Measurements from ENCODE around the gene PDE7B. TPM values are rescaled to one million over a fixed set of nuclear protein-coding genes. Genes with fewer than 3 reads are reported as not detected.

The PDE7B gene
- total RNA-seq, 2 experiments from 2014 or later, result not detected

DNA sequence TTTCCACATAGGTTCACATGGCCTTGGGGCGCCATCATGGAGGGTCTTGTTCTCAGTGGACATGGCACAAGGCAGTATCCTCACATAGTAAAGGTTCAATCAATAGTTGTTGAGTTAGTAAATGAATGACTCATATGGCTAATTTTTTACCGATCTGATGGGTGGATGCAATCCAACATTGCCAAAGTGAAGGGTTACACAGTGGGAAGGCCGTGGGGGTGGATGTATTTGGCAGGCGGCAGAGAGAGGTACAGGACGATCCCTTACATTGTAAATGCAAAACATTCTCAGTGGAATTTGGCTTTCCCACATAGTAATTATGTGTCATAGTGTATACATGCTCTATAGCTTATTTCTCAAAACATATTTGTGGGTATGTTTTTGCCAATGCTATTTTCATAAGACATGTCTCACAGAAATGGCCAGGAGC is 21.0 kb upstream of the PDE7B start:
- Histone ChIP-seq H3K79me2 (ENCODE audit: insufficient read depth, low read depth, low read length) (no peaks in the 10 kb centered on the region), H2AFZ (ENCODE audit: low read length) (no peak overlapping the region), H3K4me3 (ENCODE audit: low read depth, low read length, poor library complexity, severe bottlenecking) (no peak overlapping the region), H3K4me2 (ENCODE audit: low read length) (no peak overlapping the region), H3K9me3 (ENCODE audit: low read length) (no peaks in the 10 kb centered on the region), H3K36me3 (ENCODE audit: insufficient read depth, low read length) (no peaks in the 10 kb centered on the region), H3K27ac (ENCODE audit: low read depth, low read length, poor library complexity, severe bottlenecking) (no peak overlapping the region), H3K9me2 (ENCODE audit: insufficient read depth, low read length) (no peaks in the 10 kb centered on the region), H3K4me1 (ENCODE audit: insufficient read depth, low read length, poor library complexity, severe bottlenecking) (no peaks in the 10 kb centered on the region), H4K20me1 (ENCODE audit: insufficient read depth, low read length) (no peaks in the 10 kb centered on the region)
- intact Hi-C loops (cut with micrococcal nuclease; ENCODE audit: unreplicated experiment), result no loop called here
- ChIA-PET POLR2A (interaction anchor here (0.6 kb wide), 1 partner anchor 19 kb away, joined by 4 read pairs; no protein-coding TSS in a partner anchor), CTCF (ENCODE audit: unreplicated experiment) (no interaction called here)
- TF ChIP-seq EZH2phosphoT487 (IDR thresholded peaks at IDR 0.05; ENCODE audit: borderline replicate concordance, low read depth, low read length), result no peak
- no TSS peak for BruUV-seq (replicated peaks)
- no peak for DNase-seq (ENCODE audit: low spot score)

GRCh38 chr6:135831016-135831415 is 20.5 kb upstream of the PDE7B start:
- Histone ChIP-seq H3K27ac (ENCODE audit: low read depth, low read length, poor library complexity, severe bottlenecking) (no peak overlapping the region), H3K36me3 (ENCODE audit: insufficient read depth, low read length) (no peaks in the 10 kb centered on the region), H3K9me3 (ENCODE audit: low read length) (no peaks in the 10 kb centered on the region), H3K4me1 (ENCODE audit: insufficient read depth, low read length, poor library complexity, severe bottlenecking) (no peaks in the 10 kb centered on the region), H3K9me2 (ENCODE audit: insufficient read depth, low read length) (no peaks in the 10 kb centered on the region), H4K20me1 (ENCODE audit: insufficient read depth, low read length) (no peaks in the 10 kb centered on the region), H3K4me3 (ENCODE audit: low read depth, low read length, poor library complexity, severe bottlenecking) (no peak overlapping the region), H3K4me2 (ENCODE audit: low read length) (no peak overlapping the region), H2AFZ (ENCODE audit: low read length) (no peak overlapping the region), H3K79me2 (ENCODE audit: insufficient read depth, low read depth, low read length) (no peaks in the 10 kb centered on the region)
- BruUV-seq (replicated peaks), result no TSS peak
- intact Hi-C loops (cut with micrococcal nuclease; ENCODE audit: unreplicated experiment), result no loop called here
- TF ChIP-seq EZH2phosphoT487 (IDR thresholded peaks at IDR 0.05; ENCODE audit: borderline replicate concordance, low read depth, low read length), result no peak
- TF ChIP-seq CTCF (conservative IDR thresholded peaks at IDR 0.05; ENCODE audit: low read length), result no peak
- ChIA-PET CTCF (ENCODE audit: unreplicated experiment) (no interaction called here), POLR2A (interaction anchor here (0.6 kb wide), 1 partner anchor 19 kb away, joined by 4 read pairs; no protein-coding TSS in a partner anchor)
- DNase-seq (ENCODE audit: low spot score), result no peak

DNA sequence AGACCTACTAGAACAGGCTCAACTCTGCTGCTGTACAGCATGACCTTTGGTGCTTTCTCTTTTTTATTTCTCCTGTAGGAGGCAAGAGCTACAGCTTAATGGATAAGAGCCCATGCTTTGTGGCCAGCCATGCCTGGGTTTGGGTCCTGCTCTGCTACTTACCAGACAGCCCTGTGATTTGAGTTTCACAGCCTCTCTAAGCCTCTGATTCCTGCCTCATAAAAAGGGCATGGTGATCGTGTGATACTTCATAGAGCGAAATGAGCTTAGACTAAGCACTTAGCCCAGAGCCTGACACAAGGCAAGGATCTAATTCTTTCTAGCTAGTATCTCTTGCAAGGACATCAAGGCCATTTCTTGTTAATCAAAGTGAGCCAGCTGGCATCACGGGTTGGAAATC is 19.3 kb upstream of the PDE7B start:
- no peaks in the 10 kb centered on the region for H3K9me3 ChIP-seq (ENCODE audit: low read length)
- no peak for DNase-seq (ENCODE audit: low spot score)
- ChIA-PET CTCF (ENCODE audit: unreplicated experiment) (no interaction called here), POLR2A (interaction anchor here (0.6 to 1.4 kb wide), 2 partner anchors 7 to 18 kb away, joined by 3 read pairs; no protein-coding TSS in a partner anchor)
- H3K36me3 ChIP-seq (ENCODE audit: insufficient read depth, low read length), result no peaks in the 10 kb centered on the region
- H3K4me1 ChIP-seq (ENCODE audit: insufficient read depth, low read length, poor library complexity, severe bottlenecking), result no peaks in the 10 kb centered on the region
- no peaks in the 10 kb centered on the region for H3K79me2 ChIP-seq (ENCODE audit: insufficient read depth, low read depth, low read length)
- no TSS peak for BruUV-seq (replicated peaks)
- intact Hi-C loops (cut with micrococcal nuclease; ENCODE audit: unreplicated experiment), result no loop called here
- H3K4me3 ChIP-seq (ENCODE audit: low read depth, low read length, poor library complexity, severe bottlenecking), result no peak overlapping the region
- no peaks in the 10 kb centered on the region for H3K9me2 ChIP-seq (ENCODE audit: insufficient read depth, low read length)
- H4K20me1 ChIP-seq (ENCODE audit: insufficient read depth, low read length), result no peaks in the 10 kb centered on the region
- TF ChIP-seq EZH2phosphoT487 (IDR thresholded peaks at IDR 0.05; ENCODE audit: borderline replicate concordance, low read depth, low read length) (no peak), CTCF (conservative IDR thresholded peaks at IDR 0.05; ENCODE audit: low read length) (no peak)
- no peak overlapping the region for H2AFZ ChIP-seq (ENCODE audit: low read length)
- H3K27ac ChIP-seq (ENCODE audit: low read depth, low read length, poor library complexity, severe bottlenecking), result no peak overlapping the region
- no peak overlapping the region for H3K4me2 ChIP-seq (ENCODE audit: low read length)

Measured in OCI-LY7 (cell line).